SJSA1 (cell line): ENCODE results near the gene JAK1. TPM values are rescaled to one million over a fixed set of nuclear protein-coding genes. Genes with fewer than 3 reads are reported as not detected.
"Not testable (repeated sequence)": the region's sequence is repeated elsewhere in the genome, so short reads cannot be mapped to it uniquely, and the experiment has no call there.

Experiments
- DNase-seq, 2 experiments: peaks; one replicate each; pipeline ENCODE4 v3.0.0-alpha.2; 2015 to 2020; ENCODE audit warnings: low spot score in 2 of 2, low read depth in 1 of 2
- H3K27ac ChIP-seq: fragments of 250-450 bp; sonication (Bioruptor Pico); 2 replicates; pipeline ENCODE4 v1.5.1; 2020; ENCODE audit warnings: mild to moderate bottlenecking, moderate library complexity
- H3K27me3 ChIP-seq: fragments of 250-450 bp; sonication (Bioruptor Pico); replicated peaks from 2 replicates; pipeline ENCODE4 v1.5.1; 2020; ENCODE audit warnings: mild to moderate bottlenecking, moderate library complexity
- H3K36me3 ChIP-seq: fragments of 250-450 bp; sonication (Bioruptor Pico); 2 replicates; pipeline ENCODE4 v1.5.1; 2020; ENCODE audit warnings: mild to moderate bottlenecking
- H3K4me1 ChIP-seq: fragments of 250-450 bp; sonication (Bioruptor Pico); replicated peaks from 2 replicates; pipeline ENCODE4 v1.6.1; 2021; ENCODE audit warnings: mild to moderate bottlenecking
- H3K4me3 ChIP-seq: fragments of 250-450 bp; sonication (Bioruptor Pico); 2 replicates; pipeline ENCODE4 v1.5.1; 2020; ENCODE audit warnings: mild to moderate bottlenecking
- H3K9me3 ChIP-seq: fragments of 250-450 bp; sonication (Bioruptor Pico); replicated peaks from 2 replicates; pipeline ENCODE4 v1.5.1; 2020; ENCODE audit warnings: mild to moderate bottlenecking
- total RNA-seq: library from RNA; depleted of rRNA; stranded (reverse); fragments of >200 nt; shearing (Covaris generic); gene quantifications from 2 replicates; pipeline ENCODE4 v1.2.3, GENCODE V29; 2014

Gene JAK1
- total RNA-seq, 1 experiment from 2014 or later = 99.7 TPM

DNA sequence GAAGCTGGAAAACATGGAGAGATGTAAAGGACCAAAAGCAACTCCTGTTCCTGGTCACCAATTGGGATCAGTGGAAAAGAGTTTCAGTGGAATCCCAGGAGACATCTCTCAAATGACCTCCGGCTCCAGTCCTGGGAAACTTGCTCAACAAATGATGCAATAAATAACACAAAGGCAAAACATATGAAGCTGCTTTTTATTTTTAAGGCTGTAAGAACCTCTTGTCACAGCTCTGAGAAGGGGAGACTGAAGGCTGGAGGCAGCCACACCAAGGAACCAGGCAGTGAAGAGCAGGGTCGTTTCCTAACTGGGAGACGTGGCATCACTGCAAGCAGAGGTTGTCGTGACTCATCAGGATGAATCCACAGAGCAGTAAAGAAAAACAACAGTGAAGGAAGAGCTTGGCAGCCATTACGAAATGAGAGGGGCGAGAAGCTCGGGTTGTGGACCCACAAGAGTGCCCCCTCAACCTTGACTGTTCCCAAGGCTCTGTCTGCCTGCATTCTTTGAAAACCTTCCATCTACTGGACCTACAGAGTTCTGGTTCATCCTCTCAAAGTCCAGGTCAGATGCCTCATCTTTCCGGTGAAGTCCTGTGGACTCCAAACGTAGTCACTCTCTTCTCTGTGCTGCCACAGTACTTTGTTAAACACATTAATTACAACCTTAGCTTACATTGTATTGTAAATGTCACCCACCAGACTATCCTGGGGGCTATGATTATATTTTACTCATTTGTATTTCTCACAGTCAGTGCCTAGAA lies 32.1 kb downstream of the JAK1 start:
- H3K36me3 ChIP-seq = no peaks in the 10 kb centered on the region
- H3K4me1 ChIP-seq = peaks cover 26% of the 10 kb centered on the region
- peak overlapping the region; percentile 66 for H3K27ac ChIP-seq
- peak; percentile 47 to 65 for DNase-seq
- H3K27me3 ChIP-seq = no peaks in the 10 kb centered on the region
- H3K9me3 ChIP-seq = no peaks in the 10 kb centered on the region
- no peak overlapping the region for H3K4me3 ChIP-seq

DNA sequence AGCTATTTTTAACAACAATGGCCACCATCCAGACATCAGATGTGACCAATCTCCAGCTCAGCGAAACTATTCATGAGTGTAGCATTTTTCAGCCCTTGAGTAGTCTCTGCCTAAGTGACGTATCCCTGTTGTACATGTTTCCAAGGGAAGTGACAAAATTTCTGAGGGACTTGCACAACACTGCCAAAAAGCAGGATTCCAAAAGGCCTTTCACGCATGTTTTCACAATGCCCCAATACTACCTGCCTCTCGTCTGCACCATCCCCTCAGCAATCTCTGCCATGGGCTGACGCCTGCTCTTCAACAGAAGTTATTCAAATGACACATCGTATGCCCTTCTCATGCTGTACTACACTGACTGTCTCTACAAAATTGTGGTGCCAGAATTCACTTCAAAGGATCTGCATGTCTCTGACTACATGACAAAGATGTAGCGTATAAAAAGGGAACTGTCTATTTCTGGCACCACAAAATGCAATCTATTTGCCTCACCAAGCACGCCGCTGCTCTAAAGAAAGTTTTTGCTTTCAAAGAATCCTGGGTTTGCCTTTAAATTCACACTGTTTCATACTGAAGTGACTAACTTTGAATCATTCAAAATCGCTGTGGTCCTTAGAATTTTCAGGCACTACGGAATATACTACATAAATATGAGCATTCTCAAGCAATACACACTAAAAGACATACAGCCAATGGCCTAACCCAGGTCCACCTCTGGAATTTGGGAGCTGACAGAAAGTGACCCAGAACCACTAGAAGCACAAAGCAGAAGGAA lies 32.9 kb downstream of the JAK1 start:
- no peaks in the 10 kb centered on the region for H3K27me3 ChIP-seq
- H3K36me3 ChIP-seq = no peaks in the 10 kb centered on the region
- H3K4me3 ChIP-seq = no peak overlapping the region
- no peaks in the 10 kb centered on the region for H3K9me3 ChIP-seq
- H3K27ac ChIP-seq = peak overlapping the region; percentile 66
- DNase-seq = peak; percentile 49 to 57
- peaks cover 26% of the 10 kb centered on the region for H3K4me1 ChIP-seq

DNA sequence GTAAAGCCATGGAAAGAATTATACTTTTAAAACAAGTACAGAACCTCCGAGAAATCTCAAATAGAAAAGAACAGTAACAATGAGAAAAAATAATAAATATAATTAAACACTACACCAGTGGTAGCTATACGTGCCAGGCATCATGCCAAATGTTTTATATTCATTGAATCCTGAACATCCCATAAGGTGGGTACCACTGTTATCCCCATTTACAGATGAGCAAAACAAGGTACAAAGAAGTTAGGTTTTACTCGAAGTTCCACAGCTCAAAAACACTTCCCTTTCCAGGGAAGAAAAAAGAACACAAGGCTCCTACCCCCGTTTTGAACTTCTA lies 33.4 kb downstream of the JAK1 start:
- H3K27ac ChIP-seq = peak overlapping the region; percentile 66
- H3K4me1 ChIP-seq = peaks cover 26% of the 10 kb centered on the region
- H3K9me3 ChIP-seq = no peaks in the 10 kb centered on the region
- no peak for DNase-seq
- H3K27me3 ChIP-seq = no peaks in the 10 kb centered on the region
- no peak overlapping the region for H3K4me3 ChIP-seq
- no peaks in the 10 kb centered on the region for H3K36me3 ChIP-seq

DNA sequence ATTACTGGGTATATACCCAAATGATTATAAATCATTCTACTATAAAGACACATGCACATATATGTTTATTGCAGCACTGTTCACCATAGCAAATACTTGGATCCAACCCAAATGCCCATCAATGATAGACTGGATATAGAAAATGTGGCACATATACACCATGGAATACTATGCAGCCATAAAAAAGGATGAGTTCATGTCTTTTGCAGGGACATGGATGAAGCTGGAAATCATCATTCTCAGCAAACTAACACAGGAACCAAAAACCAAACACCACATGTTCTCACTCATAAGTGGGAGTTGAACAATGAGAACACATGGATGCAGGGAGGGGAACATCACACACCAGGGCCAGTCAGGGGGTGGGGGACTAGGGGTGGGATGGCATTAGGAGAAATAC lies 35.7 kb downstream of the JAK1 start:
- DNase-seq, H3K9me3 ChIP-seq, H3K27me3 ChIP-seq, H3K27ac ChIP-seq, H3K4me3 ChIP-seq, H3K36me3 ChIP-seq: not testable (repeated sequence)
- H3K4me1 ChIP-seq = peaks cover 26% of the 10 kb centered on the region

DNA sequence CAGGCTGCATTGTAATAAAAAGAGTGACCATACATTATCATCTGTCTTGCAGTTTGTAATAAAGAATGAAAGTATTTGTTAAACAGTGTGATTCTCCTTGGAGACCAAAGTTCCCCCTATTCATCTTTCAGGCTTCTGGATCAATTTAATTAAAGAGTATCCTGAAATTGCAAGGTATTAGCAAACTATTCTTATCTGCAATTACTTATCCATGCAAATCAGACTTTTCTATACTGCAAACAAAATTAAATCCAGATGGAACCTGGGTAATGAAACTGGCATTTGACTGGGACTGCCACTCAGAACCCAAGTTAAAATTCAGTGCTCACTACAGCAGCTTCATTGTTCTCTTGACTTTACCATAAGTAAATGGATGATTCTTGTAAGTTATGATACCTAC lies 37.1 kb downstream of the JAK1 start:
- Histone ChIP-seq H3K36me3 (no peaks in the 10 kb centered on the region), H3K9me3 (no peaks in the 10 kb centered on the region), H3K27ac (no peak overlapping the region), H3K4me1 (peaks cover 18% of the 10 kb centered on the region), H3K4me3 (no peak overlapping the region), H3K27me3 (no peaks in the 10 kb centered on the region)
- DNase-seq = no peak

DNA sequence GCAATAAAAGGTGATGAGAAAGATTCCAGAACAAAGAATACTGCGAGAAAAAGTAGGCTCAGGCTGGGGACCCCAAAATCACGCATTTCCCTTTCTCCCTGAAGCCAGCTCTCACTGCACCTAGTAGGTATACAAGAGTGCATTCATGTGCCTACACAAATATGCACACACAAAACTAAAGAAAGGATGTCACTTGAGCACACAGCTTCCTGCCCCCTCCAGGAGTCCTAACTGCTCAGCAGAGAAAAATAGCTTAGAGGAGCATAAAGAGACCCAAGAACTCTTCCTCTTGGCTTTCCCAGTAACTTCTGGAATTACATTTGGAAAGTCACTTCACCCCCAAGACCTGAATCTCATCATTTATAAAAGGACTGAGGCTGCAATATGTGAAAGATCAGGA lies 38.0 kb downstream of the JAK1 start:
- H3K27me3 ChIP-seq = no peaks in the 10 kb centered on the region
- peaks cover 9% of the 10 kb centered on the region for H3K4me1 ChIP-seq
- H3K36me3 ChIP-seq = no peaks in the 10 kb centered on the region
- DNase-seq = no peak
- no peaks in the 10 kb centered on the region for H3K9me3 ChIP-seq
- no peak overlapping the region for H3K4me3 ChIP-seq
- H3K27ac ChIP-seq = no peak overlapping the region

DNA sequence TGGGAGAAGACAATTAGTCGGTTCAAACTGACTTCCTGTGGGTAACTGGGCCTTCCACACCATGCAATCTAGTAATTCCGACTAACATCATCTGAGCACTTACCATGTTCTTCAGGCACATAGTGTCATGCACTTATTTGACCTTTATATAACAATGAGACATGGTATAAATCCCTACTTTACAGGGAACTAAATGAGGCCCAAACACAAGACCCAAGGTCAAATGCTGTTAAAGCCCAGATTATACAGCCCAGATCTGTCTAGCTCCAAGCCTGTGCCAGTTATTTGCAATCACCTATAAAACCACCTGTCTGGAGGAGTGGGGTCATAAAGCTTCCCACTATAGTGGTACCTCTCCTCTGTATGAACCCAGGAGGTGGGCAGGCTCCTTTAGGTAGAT lies 40.8 kb downstream of the JAK1 start:
- Histone ChIP-seq H3K9me3 (no peaks in the 10 kb centered on the region), H3K27me3 (no peaks in the 10 kb centered on the region), H3K36me3 (no peaks in the 10 kb centered on the region), H3K4me3 (no peak overlapping the region), H3K4me1 (peaks cover 10% of the 10 kb centered on the region), H3K27ac (no peak overlapping the region)
- no peak for DNase-seq

DNA sequence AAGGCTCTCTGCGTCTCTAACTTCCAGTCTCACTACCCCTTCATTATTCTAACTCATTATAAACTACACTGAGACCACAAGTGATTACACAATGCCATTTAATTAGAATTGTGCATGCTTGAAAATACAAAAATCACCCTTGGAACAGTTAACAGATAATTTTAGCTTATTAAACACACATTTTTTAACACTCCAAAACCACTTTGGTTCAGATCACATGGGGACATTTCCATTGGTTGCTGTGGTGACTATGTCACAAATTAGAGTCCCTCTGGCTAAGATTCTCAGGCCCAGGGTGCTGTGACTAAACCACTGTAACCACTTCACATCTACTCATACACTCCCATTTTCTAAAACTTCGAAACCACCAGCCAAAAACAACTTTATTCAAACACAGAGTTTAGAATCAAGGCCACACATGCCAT lies 43.0 kb downstream of the JAK1 start:
- no peak for DNase-seq
- H3K4me1 ChIP-seq = peaks cover 14% of the 10 kb centered on the region
- no peak overlapping the region for H3K4me3 ChIP-seq
- H3K27me3 ChIP-seq = no peaks in the 10 kb centered on the region
- no peak overlapping the region for H3K27ac ChIP-seq
- no peaks in the 10 kb centered on the region for H3K9me3 ChIP-seq
- H3K36me3 ChIP-seq = no peaks in the 10 kb centered on the region

DNA sequence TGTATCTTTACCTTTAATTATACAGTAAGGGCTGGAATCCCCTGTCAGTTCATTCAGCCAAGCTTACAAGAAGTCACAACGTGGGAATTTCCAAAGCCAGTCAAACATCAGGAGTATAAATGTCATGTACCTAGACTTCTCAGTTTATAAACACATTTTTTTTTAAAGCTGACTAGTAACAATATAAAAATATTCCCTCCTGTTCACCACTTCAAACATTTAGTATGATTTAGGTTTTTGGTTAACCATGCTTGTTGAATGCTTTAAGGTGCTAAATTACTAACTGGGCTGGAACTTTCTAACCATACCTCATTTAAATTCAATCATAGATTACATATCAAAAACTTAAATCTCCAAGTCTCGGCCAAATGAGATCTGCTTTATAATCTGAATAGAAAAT lies 44.0 kb downstream of the JAK1 start:
- no peaks in the 10 kb centered on the region for H3K27me3 ChIP-seq
- H3K36me3 ChIP-seq = no peaks in the 10 kb centered on the region
- H3K9me3 ChIP-seq = no peaks in the 10 kb centered on the region
- no peak overlapping the region for H3K27ac ChIP-seq
- DNase-seq = no peak
- H3K4me3 ChIP-seq = no peak overlapping the region
- H3K4me1 ChIP-seq = peaks cover 24% of the 10 kb centered on the region

DNA sequence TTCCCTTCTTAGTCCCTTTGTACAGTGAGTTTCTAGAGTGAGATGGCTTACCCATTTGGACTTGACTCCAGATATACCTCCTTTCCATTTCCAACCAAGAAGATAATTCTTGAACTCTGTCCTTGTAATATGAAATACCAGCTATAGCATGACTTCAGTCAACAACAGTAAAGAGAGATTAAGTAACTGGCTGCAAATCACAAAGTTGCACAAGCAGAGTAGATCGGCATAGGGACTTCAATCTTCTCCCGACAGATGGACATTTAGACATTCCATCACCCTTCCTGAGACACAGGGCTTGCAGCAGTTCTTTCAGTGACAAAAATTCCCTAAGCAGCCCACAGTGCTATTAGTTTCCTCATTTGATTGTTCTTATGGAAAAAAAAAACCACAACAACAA lies 44.6 kb downstream of the JAK1 start:
- no peaks in the 10 kb centered on the region for H3K9me3 ChIP-seq
- DNase-seq = no peak
- no peak overlapping the region for H3K4me3 ChIP-seq
- H3K27me3 ChIP-seq = no peaks in the 10 kb centered on the region
- H3K27ac ChIP-seq = no peak overlapping the region
- H3K36me3 ChIP-seq = no peaks in the 10 kb centered on the region
- H3K4me1 ChIP-seq = peaks cover 29% of the 10 kb centered on the region

DNA sequence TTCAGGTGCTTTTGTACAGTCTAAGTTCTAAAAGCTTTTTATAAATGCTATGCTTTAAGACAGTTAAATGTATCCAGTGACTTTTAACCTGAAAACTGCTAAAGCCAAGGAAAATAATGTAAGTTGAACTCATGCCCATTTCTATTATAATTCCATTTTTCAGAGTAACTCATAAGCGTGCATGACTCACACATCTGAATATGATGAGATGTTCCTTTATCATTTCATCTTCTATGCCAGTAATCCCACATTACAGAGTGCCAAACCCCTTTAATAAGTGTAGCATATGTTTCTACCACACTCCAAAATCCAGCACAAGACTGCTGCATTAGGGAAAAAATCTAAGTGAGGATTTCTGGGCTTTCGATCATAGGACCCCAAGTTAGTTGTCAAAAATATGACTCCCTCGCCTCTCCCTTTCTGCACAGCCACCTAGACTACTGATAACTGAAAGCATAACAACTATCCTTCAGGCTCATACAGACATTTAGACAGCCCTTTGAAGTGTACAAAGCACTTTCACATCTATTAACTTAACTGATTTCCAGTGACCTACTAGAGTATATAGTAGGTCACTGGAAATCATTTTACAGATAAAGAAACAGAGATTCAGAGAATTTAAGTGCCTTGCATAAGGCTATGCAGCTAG lies 45.3 kb downstream of the JAK1 start:
- H3K4me3 ChIP-seq = no peak overlapping the region
- no peak for DNase-seq
- H3K27ac ChIP-seq = no peak overlapping the region

DNA sequence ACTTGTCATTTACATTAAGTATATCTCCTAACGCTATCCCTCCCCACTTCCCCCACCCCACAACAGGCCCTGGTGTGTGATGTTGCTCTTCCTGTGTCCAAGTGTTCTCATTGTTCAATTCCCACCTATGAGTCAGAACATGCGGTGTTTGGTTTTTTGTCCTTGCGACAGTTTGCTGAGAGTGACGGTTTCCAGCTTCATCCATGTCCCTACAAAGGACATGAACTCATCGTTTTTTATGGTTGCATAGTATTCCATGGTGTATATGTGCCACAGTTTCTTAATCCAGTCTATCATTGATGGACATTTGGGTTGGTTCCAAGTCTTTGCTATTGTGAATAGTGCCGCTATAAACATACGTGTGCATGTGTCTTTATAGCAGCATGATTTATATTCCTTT lies 47.2 kb downstream of the JAK1 start:
- H3K4me1 ChIP-seq = peaks cover 44% of the 10 kb centered on the region
- H3K27ac ChIP-seq, H3K4me3 ChIP-seq, H3K36me3 ChIP-seq, H3K27me3 ChIP-seq, DNase-seq, H3K9me3 ChIP-seq: not testable (repeated sequence)

More for the DNA sequence above, 45.3 kb downstream of the JAK1 start:
- Histone ChIP-seq H3K27me3 (no peaks in the 10 kb centered on the region), H3K36me3 (no peaks in the 10 kb centered on the region), H3K9me3 (no peaks in the 10 kb centered on the region), H3K4me1 (peaks cover 36% of the 10 kb centered on the region)

DNA sequence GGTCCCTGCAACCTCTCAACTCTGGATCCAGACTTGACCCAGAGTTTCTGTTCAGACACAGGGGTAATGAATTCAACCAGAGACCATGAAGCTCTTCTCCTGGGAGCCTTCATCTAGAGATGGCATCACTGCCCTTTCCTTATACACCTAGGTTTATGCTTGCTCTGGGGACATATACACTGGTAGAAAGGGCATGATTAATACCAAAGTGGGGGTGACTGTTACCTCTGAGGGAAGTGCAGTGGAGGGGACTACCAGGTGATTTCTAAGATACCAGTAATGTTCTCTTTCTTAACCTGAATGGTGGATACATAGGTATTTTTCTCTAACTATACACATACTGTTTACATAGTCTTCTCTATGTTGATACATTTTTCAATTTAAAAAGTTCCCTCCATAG lies 48.4 kb downstream of the JAK1 start:
- Histone ChIP-seq H3K27ac (peak overlapping the region; percentile 67), H3K27me3 (no peaks in the 10 kb centered on the region), H3K4me1 (peaks cover 44% of the 10 kb centered on the region), H3K4me3 (no peak overlapping the region), H3K36me3 (no peaks in the 10 kb centered on the region), H3K9me3 (no peaks in the 10 kb centered on the region)
- DNase-seq = no peak

DNA sequence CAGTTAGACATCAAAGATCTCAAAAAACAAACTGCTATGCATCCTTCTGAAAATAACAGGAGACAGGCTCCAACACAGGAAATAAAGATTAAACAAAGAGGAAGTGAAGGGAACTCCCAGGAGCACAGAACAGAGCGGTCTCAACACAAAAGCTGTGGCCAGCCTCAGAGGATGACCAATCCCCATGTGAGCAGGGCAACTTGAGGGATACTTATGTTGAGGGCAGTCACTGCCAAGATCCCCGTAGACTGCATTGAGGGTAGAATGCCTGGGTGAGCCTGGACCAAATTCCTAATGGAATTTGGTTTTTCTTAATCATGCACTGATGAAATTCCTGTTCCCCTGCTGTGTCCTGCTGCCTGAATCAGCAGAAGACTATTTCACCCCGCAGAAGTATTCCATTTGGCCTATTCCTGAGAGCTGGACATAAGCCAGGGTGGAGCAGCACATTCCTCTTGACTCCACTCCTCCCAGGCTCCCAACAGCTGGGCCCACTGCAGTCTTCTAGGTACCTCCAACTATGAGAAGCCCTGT lies 49.0 kb downstream of the JAK1 start:
- Histone ChIP-seq H3K36me3 (no peaks in the 10 kb centered on the region), H3K27ac (peak overlapping the region; percentile 67), H3K27me3 (no peaks in the 10 kb centered on the region), H3K9me3 (no peaks in the 10 kb centered on the region), H3K4me3 (no peak overlapping the region), H3K4me1 (peaks cover 44% of the 10 kb centered on the region)
- DNase-seq = peak; percentile 89 to 91
